ENCODE results near the gene CSF1.

DNA sequence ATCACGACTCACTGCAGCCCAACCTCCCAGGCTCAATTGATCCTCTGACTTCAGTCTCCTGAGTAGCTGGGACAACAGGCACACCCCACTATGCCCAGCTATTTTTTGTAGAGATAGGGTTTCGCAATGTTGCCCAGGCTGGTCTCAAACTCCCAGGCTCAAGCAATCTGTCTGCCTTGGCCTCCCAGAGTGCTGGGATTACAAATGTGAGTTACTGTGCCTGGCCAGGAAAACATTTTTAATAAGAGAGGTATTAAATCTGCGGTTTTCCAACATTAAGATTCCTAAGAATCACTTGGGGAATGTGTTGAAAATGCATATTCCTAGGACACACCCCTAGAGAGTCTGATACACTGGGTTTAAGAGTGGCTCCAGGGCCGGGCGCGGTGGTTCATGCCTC, 8.7 kb downstream of the CSF1 start:
- TF ChIP-seq, protein P1, sequence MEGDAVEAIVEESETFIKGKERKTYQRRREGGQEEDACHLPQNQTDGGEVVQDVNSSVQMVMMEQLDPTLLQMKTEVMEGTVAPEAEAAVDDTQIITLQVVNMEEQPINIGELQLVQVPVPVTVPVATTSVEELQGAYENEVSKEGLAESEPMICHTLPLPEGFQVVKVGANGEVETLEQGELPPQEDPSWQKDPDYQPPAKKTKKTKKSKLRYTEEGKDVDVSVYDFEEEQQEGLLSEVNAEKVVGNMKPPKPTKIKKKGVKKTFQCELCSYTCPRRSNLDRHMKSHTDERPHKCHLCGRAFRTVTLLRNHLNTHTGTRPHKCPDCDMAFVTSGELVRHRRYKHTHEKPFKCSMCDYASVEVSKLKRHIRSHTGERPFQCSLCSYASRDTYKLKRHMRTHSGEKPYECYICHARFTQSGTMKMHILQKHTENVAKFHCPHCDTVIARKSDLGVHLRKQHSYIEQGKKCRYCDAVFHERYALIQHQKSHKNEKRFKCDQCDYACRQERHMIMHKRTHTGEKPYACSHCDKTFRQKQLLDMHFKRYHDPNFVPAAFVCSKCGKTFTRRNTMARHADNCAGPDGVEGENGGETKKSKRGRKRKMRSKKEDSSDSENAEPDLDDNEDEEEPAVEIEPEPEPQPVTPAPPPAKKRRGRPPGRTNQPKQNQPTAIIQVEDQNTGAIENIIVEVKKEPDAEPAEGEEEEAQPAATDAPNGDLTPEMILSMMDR (IDR thresholded peaks at IDR 0.05) = no peak
- TF ChIP-seq POLR2A (IDR thresholded peaks at IDR 0.05) = no peak
